Measurements from ENCODE around the gene PARD3B. TPM values are rescaled to one million over a fixed set of nuclear protein-coding genes. Genes with fewer than 3 reads are reported as not detected.

PARD3B gene
- total and polyA plus RNA-seq, 2 of the 8 experiments (the other 6 are each of a cell fraction or from before 2014, with no cell fraction given): 1.2 to 5.7 TPM

DNA sequence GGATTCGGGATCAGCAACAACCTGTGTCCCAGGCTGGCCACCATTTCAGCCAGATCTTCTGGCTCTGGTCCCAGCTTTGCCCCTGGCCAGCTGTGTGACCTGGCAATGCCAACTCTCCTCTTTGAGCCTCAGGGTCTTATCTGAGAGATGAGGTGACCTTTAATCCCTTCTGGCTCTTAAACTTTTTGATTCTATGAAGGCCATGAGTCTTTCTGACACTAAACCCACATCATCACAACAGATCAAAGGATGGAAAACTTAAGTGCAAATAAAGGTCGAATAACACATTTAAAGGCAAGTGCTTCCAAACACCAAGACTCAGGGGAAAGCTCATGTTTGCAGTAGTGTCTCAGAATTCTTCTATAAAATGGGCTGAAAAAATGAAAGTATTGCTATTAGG, 645.3 kb downstream of the PARD3B start:
- H3K79me2 ChIP-seq (ENCODE audit: control insufficient read depth in 1 of 2, insufficient read depth in 2 of 2, low read length in 2 of 2): no peaks in the 10 kb centered on the region
- no peak overlapping the region for H2BK120ac ChIP-seq (replicated peaks; ENCODE audit: low read depth, low read length)
- POLR2A ChIA-PET (ENCODE audit: partially characterized antibody): no interaction called here
- no peaks in the 10 kb centered on the region for H3K79me1 ChIP-seq (ENCODE audit: low read depth, low read length)
- no peak overlapping the region for H3K4ac ChIP-seq (replicated peaks; ENCODE audit: insufficient read length, low read depth, low read length)
- H4K91ac ChIP-seq (replicated peaks; ENCODE audit: insufficient read length, low read length): no peak overlapping the region
- no peaks in the 10 kb centered on the region for H3K36me3 ChIP-seq (ENCODE audit: control insufficient read depth in 2 of 4, insufficient read depth in 4 of 4, low read length in 3 of 4)
- H2AK5ac ChIP-seq (ENCODE audit: low read depth, low read length): no peak overlapping the region
- no peaks in the 10 kb centered on the region for H3K23me2 ChIP-seq (ENCODE audit: low read depth, low read length)
- no peak overlapping the region for H2AFZ ChIP-seq (ENCODE audit: low read length)
- no peak overlapping the region for H3K27ac ChIP-seq (ENCODE audit: low read depth, low read length)
- H3K4me3 ChIP-seq (ENCODE audit: extremely low read depth in 1 of 4, insufficient read depth in 2 of 4, low read depth in 3 of 4, low read length in 4 of 4): no peak overlapping the region
- TF ChIP-seq JUN (IDR thresholded peaks at IDR 0.05; ENCODE audit: low read depth, low read length) (no peak), BRCA1 (IDR thresholded peaks at IDR 0.05; ENCODE audit: low read depth, low read length) (no peak), TAF1 (IDR thresholded peaks at IDR 0.05; ENCODE audit: low read depth, low read length) (no peak), POU5F1 (IDR thresholded peaks at IDR 0.05; ENCODE audit: low read depth, low read length) (no peak), TBP (IDR thresholded peaks at IDR 0.05; ENCODE audit: low read depth, low read length) (no peak), SIX5 (IDR thresholded peaks at IDR 0.05; ENCODE audit: low read depth, low read length) (no peak)
- CTCF ChIA-PET (ENCODE audit: partially characterized antibody): interaction anchor here (0.5 to 0.7 kb wide), 2 partner anchors 8 to 140 kb away, joined by 3 read pairs; no protein-coding TSS in a partner anchor
- no peaks in the 10 kb centered on the region for H3K27me3 ChIP-seq (replicated peaks in 1 of 4; ENCODE audit: control insufficient read depth in 3 of 4, extremely low read depth in 1 of 4, insufficient read depth in 3 of 4, low read length in 3 of 4)
- DNase-seq (ENCODE audit: low read depth in 1 of 2, low spot score in 2 of 2) (no peak), FAIRE-seq (no peak)
- no peaks in the 10 kb centered on the region for H3K9me3 ChIP-seq (ENCODE audit: insufficient read depth in 2 of 2, low read depth in 1 of 2, low read length in 1 of 2)
- no peak overlapping the region for H2BK5ac ChIP-seq (ENCODE audit: low read depth, low read length)
- no peak overlapping the region for H4K8ac ChIP-seq (ENCODE audit: extremely low read depth, insufficient read depth, low read length)
- H2BK12ac ChIP-seq (ENCODE audit: low read depth, low read length): no peak overlapping the region
- H2BK20ac ChIP-seq (ENCODE audit: low read length): no peak overlapping the region
- 77% methylated on average over 2 of the region's 2 CpGs; no CpG with 5 or more reads in 1 of the 2 experiments for WGBS, 2 experiments (ENCODE audit: extremely low coverage in 1 of 2, insufficient coverage in 1 of 2, insufficient read length in 1 of 2, insufficient replicate concordance in 2 of 2, low coverage in 1 of 2, low lambda C conversion rate in 2 of 2, missing lambda C conversion rate in 1 of 2)
- no peak overlapping the region for H2BK15ac ChIP-seq (ENCODE audit: low read length)
- H3K4me1 ChIP-seq (replicated peaks in 1 of 4; ENCODE audit: control insufficient read depth in 3 of 4, insufficient read depth in 4 of 4, low read length in 3 of 4): no peaks in the 10 kb centered on the region; a peak in 1 of 7 replicates
- H3K18ac ChIP-seq (ENCODE audit: extremely low read depth, low read length): no peak overlapping the region
- no peak overlapping the region for H3K56ac ChIP-seq (replicated peaks; ENCODE audit: insufficient read length, low read depth, low read length)
- H3K14ac ChIP-seq (ENCODE audit: insufficient read length): no peak overlapping the region
- no peak overlapping the region for H3K23ac ChIP-seq (ENCODE audit: insufficient read length)
- H3K9ac ChIP-seq (replicated peaks in 1 of 4; ENCODE audit: extremely low read depth in 1 of 4, low read depth in 3 of 4, low read length in 3 of 4): no peak overlapping the region
- no peak overlapping the region for H3K4me2 ChIP-seq (ENCODE audit: insufficient read depth in 1 of 2, low read depth in 2 of 2, low read length in 2 of 2)
- no peaks in the 10 kb centered on the region for H4K20me1 ChIP-seq (replicated peaks in 1 of 2; ENCODE audit: control insufficient read depth in 1 of 2, insufficient read depth in 2 of 2, low read length in 2 of 2)
- H4K5ac ChIP-seq (ENCODE audit: insufficient read length, low read depth, low read length): no peak overlapping the region

Data from H1 (cell line).